SIG-M5 (cell line): Measurements from ENCODE around the gene FLOT2.
"Not testable (repeated sequence)": the region's sequence is repeated elsewhere in the genome, so short reads cannot be mapped to it uniquely, and the experiment has no call there.

Source experiments
- DNase-seq: peaks from one replicate; lab custom pipeline; 2025; lab: John Stamatoyannopoulos, UW

The FLOT2 gene

DNA sequence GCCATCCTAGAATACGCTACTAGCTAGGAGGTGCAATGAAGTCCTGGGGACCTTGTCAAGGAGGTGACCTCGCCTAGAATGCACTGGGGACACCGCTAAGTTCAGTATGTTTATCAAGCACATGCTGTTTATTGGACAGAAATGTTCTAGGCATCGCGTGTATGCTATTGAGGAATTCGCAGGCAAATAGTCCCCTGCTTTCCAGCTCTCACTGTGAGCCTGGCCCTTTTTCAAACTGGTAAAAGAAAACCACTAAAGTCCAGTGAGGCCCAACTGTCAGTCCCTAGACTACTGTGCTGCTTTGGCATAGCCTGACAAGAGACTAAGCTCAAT lies 53.8 kb downstream of the FLOT2 start:
- no peak for DNase-seq

DNA sequence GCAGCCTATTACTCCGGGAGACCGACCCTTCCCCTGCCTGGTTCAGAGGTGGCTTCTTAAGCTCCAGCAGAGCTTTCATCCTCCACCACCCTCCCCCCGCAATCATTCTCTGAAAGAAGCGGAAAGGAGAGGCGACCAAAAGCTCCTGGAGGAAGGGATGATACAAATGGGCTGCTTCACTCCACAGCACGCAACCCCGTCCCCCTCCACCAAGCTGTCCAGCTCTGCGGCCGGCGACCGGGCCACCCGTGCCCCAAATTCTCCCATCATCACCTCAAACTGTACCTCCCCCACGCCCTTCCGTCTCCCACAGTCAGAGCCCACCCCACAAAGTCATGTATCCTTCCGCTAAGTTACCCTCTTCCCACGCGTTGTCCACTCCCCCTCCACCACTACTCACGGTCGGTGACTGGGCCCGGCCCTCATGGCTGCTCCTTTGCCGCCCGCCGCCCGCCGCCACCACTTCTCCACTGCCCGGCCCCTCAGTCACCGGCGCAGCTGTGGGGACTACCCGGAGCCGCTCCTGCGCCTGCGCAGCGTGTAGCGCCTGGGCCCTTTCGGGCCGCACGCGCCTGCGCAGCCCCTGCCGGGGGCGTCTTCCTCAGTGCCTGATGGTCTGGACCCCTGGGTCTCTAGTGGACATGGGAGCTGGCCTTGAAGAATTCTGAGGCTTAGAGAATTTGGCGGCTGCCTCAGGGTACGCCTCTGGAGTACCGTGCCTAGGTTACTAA lies 55.1 kb downstream of the FLOT2 start, which contains the start of gene FAM222B:
TSS of gene FAM222B (minus strand) at position 509 of the 731 bp plus-strand sequence. CDS start 76,123 bp downstream, outside the sequence.
- peak; percentile 31 for DNase-seq

DNA sequence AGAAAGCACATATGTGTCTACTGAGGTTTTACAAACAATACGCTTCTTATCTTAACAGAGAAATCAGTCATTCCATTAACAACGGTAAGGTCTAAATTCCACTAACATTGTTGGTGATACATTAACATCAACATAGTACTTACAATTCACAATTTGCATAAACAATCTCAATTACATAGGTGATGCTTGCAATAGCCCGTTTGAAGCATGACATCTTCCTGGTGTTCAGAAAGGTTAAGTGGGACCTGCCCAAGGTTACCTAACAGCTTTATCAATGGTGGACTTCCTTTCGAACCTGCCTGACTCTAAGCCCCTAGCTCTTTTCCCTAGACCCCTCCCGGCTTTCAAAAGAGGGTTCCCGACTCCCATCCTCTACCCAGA lies 55.6 kb downstream of the FLOT2 start:
- DNase-seq: no peak

DNA sequence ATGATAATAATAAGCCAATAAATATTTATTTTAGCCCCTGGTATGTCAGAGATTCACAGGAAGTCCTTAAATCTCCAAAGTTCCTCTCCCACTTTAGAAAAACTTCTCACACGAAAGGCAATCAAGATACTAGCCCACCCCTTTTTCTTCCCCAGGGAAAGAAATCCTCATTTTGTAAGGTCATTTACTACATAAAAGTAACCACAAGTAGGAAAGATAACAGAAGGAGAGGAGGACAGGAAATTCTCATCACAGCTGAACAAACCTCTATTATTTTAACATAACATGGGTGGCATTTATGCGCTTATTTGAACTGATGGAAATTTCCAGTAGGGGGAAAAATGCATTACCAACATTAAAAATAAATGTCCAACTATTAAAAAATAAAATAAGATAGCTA lies 58.3 kb downstream of the FLOT2 start:
- DNase-seq: no peak

DNA sequence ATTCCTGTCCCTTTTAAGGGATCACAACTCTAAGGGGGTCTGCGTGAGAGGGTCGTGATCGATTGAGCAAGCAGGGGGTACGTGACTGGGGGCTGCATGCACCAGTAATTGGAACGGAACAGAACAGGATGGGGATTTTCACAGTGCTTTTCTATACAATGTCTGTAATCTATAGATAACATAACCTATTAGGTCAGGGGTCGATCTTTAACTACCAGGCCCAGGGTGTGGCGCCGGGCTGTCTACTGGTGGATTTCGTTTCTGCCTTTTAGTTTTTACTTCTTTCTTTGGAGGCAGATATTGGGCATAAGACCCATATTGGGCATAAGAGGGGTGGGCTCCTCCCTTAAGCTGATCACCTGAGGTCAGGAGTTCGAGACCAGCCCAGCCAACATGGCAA lies 61.0 kb downstream of the FLOT2 start:
- DNase-seq: not testable (repeated sequence)

DNA sequence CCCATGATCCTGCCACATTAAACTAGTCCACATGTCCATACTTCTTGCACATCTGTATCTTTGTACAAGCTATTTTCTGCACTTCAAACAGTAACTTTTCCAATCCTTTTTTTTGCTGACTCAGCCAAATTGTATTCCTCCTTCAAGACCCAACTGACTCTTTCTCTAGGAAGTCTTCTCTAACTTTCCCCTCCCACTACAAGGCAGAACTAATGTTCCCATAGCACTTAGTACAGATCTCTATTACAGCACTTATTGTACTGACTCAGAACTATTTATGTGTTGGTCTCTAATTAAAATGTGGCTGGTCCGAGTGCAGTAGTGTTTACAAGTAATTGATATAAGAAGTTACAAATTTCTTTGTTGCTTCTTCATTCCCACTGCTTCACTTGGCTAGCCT lies 63.1 kb downstream of the FLOT2 start:
- no peak for DNase-seq
